KMS-11 (cell line): ENCODE measurements around the gene KIAA1958.
A peak's percentile ranks its signal among the peaks of the same experiment; 100 is the strongest.

ENCODE experiments used
- H2AFZ ChIP-seq: fragments of 200-600 bp; sonication (generic); 2 replicates; pipeline ENCODE4 v1.6.1; 2016; ENCODE audit warnings: antibody characterized with exemption, mixed run types, low read depth
- H3K27ac ChIP-seq: fragments of 200-600 bp; sonication (generic); 2 replicates; pipeline ENCODE4 v1.6.1; 2016; ENCODE audit warnings: mild to moderate bottlenecking, mixed run types
- H3K27me3 ChIP-seq: fragments of 200-600 bp; sonication (generic); 2 replicates; pipeline ENCODE4 v1.6.1; 2017; ENCODE audit warnings: mild to moderate bottlenecking, low read depth, mixed run types, moderate library complexity; ENCODE audit not compliant: insufficient read depth
- H3K36me3 ChIP-seq: fragments of 200-600 bp; sonication (generic); 2 replicates; pipeline ENCODE4 v1.6.1; 2017; ENCODE audit warnings: mild to moderate bottlenecking, mixed run types; ENCODE audit not compliant: insufficient read depth
- H3K4me1 ChIP-seq: fragments of 200-600 bp; sonication (generic); 2 replicates; pipeline ENCODE4 v1.6.1; 2016; ENCODE audit warnings: mild to moderate bottlenecking, low read depth, mixed run types; ENCODE audit not compliant: poor library complexity, severe bottlenecking
- H3K4me2 ChIP-seq: fragments of 200-600 bp; sonication (generic); 2 replicates; pipeline ENCODE4 v1.7.0; 2016; ENCODE audit warnings: mild to moderate bottlenecking, mixed run types
- H3K4me3 ChIP-seq: fragments of 200-600 bp; sonication (generic); IDR thresholded peaks from 2 replicates; pipeline ENCODE4 v1.6.1; 2017; ENCODE audit warnings: low read depth, low read length, mixed read lengths; ENCODE audit not compliant: insufficient read depth
- H3K79me2 ChIP-seq: fragments of 200-600 bp; sonication (generic); 2 replicates; pipeline ENCODE4 v1.6.1; 2016; ENCODE audit warnings: low read depth, mixed run types; ENCODE audit not compliant: insufficient read depth
- H3K9ac ChIP-seq: fragments of 200-600 bp; sonication (generic); 2 replicates; pipeline ENCODE4 v1.6.1; 2016; ENCODE audit warnings: mild to moderate bottlenecking, mixed run types
- H4K20me1 ChIP-seq: fragments of 200-600 bp; sonication (generic); 2 replicates; pipeline ENCODE4 v1.6.1; 2016; ENCODE audit warnings: mild to moderate bottlenecking, mixed run types; ENCODE audit not compliant: insufficient read depth
- TF ChIP-seq, protein P1 (sequence below): fragments of 200-600 bp; sonication (generic); conservative IDR thresholded peaks from 2 replicates; pipeline ENCODE4 v1.6.1; 2017; ENCODE audit warnings: low read depth, mild to moderate bottlenecking, antibody characterized with exemption, low read length, moderate library complexity, mixed read lengths

KIAA1958 gene

DNA sequence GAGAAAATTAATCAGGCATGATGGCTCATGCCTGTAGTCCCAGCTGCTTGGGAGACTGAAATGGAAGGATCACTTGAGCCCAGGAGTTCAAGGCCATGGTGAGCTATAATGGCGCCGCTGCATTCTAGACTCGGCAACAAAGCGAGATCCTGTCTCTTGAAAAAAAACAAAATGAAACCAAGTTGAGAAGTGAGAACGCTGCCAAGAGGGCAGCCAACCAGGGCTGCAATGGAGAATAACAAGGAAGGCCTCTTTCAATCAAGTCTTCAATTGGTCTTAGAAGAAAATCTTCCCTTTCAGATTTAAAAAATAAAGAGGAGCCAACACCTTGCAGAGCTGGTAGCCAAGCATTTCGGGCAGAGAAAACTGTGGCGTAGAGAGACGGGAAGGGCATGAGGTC, 14.7 kb downstream of the KIAA1958 start:
- H3K4me3 ChIP-seq, result no peak overlapping the region
- TF ChIP-seq, protein P1, sequence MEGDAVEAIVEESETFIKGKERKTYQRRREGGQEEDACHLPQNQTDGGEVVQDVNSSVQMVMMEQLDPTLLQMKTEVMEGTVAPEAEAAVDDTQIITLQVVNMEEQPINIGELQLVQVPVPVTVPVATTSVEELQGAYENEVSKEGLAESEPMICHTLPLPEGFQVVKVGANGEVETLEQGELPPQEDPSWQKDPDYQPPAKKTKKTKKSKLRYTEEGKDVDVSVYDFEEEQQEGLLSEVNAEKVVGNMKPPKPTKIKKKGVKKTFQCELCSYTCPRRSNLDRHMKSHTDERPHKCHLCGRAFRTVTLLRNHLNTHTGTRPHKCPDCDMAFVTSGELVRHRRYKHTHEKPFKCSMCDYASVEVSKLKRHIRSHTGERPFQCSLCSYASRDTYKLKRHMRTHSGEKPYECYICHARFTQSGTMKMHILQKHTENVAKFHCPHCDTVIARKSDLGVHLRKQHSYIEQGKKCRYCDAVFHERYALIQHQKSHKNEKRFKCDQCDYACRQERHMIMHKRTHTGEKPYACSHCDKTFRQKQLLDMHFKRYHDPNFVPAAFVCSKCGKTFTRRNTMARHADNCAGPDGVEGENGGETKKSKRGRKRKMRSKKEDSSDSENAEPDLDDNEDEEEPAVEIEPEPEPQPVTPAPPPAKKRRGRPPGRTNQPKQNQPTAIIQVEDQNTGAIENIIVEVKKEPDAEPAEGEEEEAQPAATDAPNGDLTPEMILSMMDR, result no peak
- no peak overlapping the region for H2AFZ ChIP-seq
- no peaks in the 10 kb centered on the region for H3K36me3 ChIP-seq
- H3K27me3 ChIP-seq, result no peaks in the 10 kb centered on the region
- H3K4me2 ChIP-seq, result no peak overlapping the region
- no peaks in the 10 kb centered on the region for H4K20me1 ChIP-seq
- peaks cover 19% of the 10 kb centered on the region for H3K4me1 ChIP-seq
- no peak overlapping the region for H3K9ac ChIP-seq
- no peaks in the 10 kb centered on the region for H3K79me2 ChIP-seq
- no peak overlapping the region for H3K27ac ChIP-seq

DNA sequence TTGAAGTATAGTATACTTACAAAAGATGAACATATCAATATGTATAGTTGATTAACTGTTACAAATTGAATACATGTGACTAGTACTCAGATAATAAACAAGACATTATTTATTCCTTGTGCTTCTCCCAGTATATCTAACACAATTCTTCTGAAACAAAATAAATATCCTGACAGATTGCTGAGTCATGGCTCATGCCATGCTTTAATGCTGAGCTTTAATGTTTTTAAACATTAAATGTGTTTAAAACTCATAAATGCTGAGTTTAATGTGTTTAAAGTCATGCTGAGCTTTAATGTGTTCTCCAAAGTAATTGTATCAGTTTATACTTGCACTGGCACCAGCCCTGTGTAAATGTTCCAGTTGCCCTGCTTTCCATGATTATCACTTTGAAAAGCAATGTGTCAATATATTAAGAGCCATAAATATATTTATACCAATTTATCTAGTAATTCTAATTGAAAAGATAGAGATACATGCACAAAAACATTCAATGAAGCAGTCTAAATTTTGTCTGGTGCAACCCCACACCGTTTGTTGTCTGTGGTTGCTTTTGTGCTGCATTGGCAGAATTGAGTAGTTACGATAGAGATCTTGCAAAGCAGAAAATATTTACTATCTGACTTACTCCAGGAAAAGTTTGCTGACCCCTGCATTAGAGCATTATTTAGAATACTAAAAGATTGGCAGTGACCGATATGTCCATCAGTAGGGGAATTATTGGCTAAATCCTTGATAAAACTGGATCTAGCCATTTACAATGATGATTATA, 15.7 kb downstream of the KIAA1958 start:
- Histone ChIP-seq H3K27ac (peak overlapping the region; percentile 8; the same call in 1 of the 2 replicates), H3K4me2 (peak overlapping the region; percentile 3; the same call in 1 of the 2 replicates), H3K9ac (no peak overlapping the region), H3K36me3 (no peaks in the 10 kb centered on the region), H3K4me3 (no peak overlapping the region), H2AFZ (no peak overlapping the region), H3K79me2 (no peaks in the 10 kb centered on the region), H3K27me3 (no peaks in the 10 kb centered on the region), H3K4me1 (peaks cover 19% of the 10 kb centered on the region), H4K20me1 (no peaks in the 10 kb centered on the region)
- TF ChIP-seq, protein P1, result no peak

DNA sequence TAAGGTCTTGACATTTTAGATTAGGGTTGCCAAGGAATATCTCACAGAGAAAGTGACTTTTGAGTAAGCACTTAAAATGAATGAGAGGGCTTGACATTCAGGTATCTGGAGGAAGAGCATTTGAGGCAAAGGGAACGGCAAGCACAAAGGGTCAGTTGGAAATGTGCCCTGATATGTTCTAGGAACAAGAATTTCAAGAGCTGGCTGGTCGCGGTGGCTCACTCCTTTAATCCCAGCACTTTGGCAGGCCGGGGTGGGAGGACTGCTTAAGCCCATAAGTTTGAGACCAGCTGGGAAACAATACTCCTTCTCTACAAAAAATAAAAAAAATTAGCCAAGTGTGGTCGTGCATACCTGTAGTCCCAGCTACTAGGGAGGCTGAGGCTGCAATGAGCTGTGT, 16.5 kb downstream of the KIAA1958 start:
- Histone ChIP-seq H3K27ac (peak overlapping the region; percentile 8; the same call in 1 of the 2 replicates), H3K4me2 (no peak overlapping the region), H4K20me1 (no peaks in the 10 kb centered on the region), H3K9ac (no peak overlapping the region), H3K4me3 (no peak overlapping the region), H3K4me1 (peaks cover 19% of the 10 kb centered on the region), H2AFZ (no peak overlapping the region), H3K79me2 (no peaks in the 10 kb centered on the region), H3K36me3 (no peaks in the 10 kb centered on the region), H3K27me3 (no peaks in the 10 kb centered on the region)
- TF ChIP-seq, protein P1, result no peak

DNA sequence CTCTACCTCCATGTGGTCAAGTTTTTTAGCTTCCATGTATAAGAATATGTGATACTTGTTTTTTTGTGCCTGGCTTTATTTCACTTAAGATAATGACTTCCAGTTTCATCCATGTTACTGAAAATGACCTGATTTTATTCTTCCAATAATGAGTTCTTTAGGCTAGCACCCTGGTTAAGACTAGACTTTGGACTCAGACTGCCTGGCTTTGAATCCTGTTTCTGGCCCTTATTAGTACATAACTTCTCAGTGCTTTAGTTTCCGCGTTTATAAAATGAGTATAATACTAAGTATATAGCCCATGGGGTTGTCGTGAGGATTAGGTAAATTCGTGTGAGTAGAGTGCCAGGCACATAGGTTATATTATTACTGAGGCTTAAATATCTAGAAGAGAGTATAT, 18.5 kb downstream of the KIAA1958 start:
- Histone ChIP-seq H3K4me2 (no peak overlapping the region), H4K20me1 (no peaks in the 10 kb centered on the region), H3K27ac (no peak overlapping the region), H3K79me2 (no peaks in the 10 kb centered on the region), H3K4me3 (no peak overlapping the region), H2AFZ (no peak overlapping the region), H3K9ac (no peak overlapping the region), H3K4me1 (peaks cover 19% of the 10 kb centered on the region), H3K27me3 (no peaks in the 10 kb centered on the region), H3K36me3 (no peaks in the 10 kb centered on the region)
- TF ChIP-seq, protein P1, result no peak
